ENCODE results near the gene GNB1. TPM values are rescaled to one million over a fixed set of nuclear protein-coding genes. Genes with fewer than 3 reads are reported as not detected.

Gene GNB1
- total and polyA plus RNA-seq, 4 experiments from 2014 or later, result 70.9 to 276 (median 197) TPM

DNA sequence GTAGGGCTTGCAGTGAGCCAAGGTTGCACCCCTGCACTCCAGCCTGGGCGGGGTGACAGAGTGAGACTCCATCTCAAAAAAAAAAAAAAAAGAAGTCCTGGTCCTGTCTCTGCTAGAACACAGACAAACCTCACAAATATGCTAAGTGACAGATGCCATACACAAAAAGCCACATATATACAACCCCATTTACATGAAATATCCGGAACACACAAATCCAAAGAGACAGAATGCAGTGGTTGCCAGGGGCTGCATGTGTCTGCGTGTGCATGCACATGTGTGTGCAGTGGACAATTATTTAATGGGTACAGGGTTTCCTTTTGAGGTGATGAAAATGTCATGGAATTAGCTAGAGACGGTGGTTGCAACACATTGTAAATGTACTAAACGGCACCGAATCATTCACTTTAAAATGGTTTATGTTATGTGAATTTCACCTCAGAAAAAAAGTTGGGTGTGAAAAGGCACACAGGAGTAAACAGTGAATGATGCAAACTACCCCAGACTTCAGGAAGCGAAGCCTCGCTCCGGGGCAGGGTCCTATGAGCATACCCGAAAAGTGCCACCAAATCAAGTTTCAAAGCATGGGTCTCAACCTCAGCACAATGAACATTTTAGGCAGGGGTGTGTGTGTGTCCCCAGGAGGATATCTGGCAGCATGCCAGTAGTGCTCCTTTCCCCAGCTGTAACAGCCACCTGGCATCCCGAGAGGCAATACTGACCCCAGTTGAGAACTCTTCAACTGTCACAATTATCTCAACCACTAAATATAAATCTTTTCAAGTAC is 48.3 kb downstream of the GNB1 start:
- intact Hi-C loops (cut with micrococcal nuclease), result no loop called here
- Mint-ChIP-seq H3K36me3 (peaks cover 0 to 37% of the 10 kb centered on the region in 2 donors), H3K27me3 (no peaks in the 10 kb centered on the region), H3K9me3 (no peaks in the 10 kb centered on the region), H3K4me1 (peaks cover 41 to 74% (median 57%) of the 10 kb centered on the region in 4 donors), H3K27ac (peak overlapping the region; percentile 8 to 75 (median 42)), H3K4me3 (peak overlapping the region in 3 of 8 donors; percentile 15 to 49 (median 32))
- Histone ChIP-seq H3K27me3 (ENCODE audit: insufficient read depth, low read length) (no peaks in the 10 kb centered on the region), H3K4me1 (ENCODE audit: insufficient read depth, low read length) (peaks cover 56% of the 10 kb centered on the region), H3K4me3 (ENCODE audit: low read length in 2 of 2) (no peak overlapping the region), H3K9me3 (ENCODE audit: control insufficient read depth in 1 of 2, low read length in 2 of 2) (no peaks in the 10 kb centered on the region), H3K36me3 (ENCODE audit: insufficient read depth, low read length) (no peaks in the 10 kb centered on the region), H3K27ac (ENCODE audit: low read depth, low read length) (no peak overlapping the region)
- POLR2A ChIA-PET (ENCODE audit: partially characterized antibody), result interaction anchor here (1.7 kb wide), 1 partner anchor 66 kb away, joined by 4 read pairs; no protein-coding TSS in a partner anchor
- no peak for DNase-seq
- CTCF ChIA-PET (ENCODE audit: partially characterized antibody), result interaction anchor here (0.7 to 1.2 kb wide), 2 partner anchors 44 to 63 kb away, joined by 3 to 4 read pairs; no protein-coding TSS in a partner anchor

DNA sequence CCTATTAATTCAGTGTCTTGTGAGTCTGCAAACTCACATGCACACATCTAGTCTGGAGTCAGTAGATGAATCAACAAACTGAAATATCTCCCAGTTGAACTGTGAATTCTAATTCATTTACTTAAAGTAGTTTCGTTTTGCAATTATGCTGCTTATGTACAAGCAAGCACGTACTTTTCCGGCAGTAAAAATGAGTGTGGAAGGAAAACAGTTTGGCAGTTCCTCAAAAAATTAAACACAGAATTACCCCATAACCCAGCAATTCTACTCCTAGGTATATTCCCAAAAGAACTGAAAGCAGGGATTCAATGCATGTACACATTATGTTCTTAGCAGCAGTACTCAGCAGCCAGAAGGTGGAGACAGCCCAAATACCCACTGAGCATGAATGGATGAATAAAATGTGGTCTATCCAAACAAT is 49.3 kb downstream of the GNB1 start:
- Histone ChIP-seq H3K27ac (ENCODE audit: low read depth, low read length) (no peak overlapping the region), H3K9me3 (ENCODE audit: control insufficient read depth in 1 of 2, low read length in 2 of 2) (no peaks in the 10 kb centered on the region), H3K4me1 (ENCODE audit: insufficient read depth, low read length) (peaks cover 46% of the 10 kb centered on the region), H3K4me3 (ENCODE audit: low read length in 2 of 2) (no peak overlapping the region), H3K36me3 (ENCODE audit: insufficient read depth, low read length) (no peaks in the 10 kb centered on the region), H3K27me3 (ENCODE audit: insufficient read depth, low read length) (no peaks in the 10 kb centered on the region)
- no peak for DNase-seq
- Mint-ChIP-seq H3K27me3 (no peaks in the 10 kb centered on the region), H3K4me3 (peak overlapping the region in 5 of 8 donors; percentile 28 to 83 (median 58)), H3K36me3 (peaks cover 0 to 34% of the 10 kb centered on the region in 2 donors), H3K9me3 (no peaks in the 10 kb centered on the region), H3K27ac (peak overlapping the region; percentile 19 to 86 (median 72)), H3K4me1 (peaks cover 32 to 65% (median 49%) of the 10 kb centered on the region in 4 donors)
- ChIA-PET CTCF (ENCODE audit: partially characterized antibody) (interaction anchor here (1.2 kb wide), 1 partner anchor 64 kb away, joined by 4 read pairs; no protein-coding TSS in a partner anchor), POLR2A (ENCODE audit: partially characterized antibody) (no interaction called here)
- intact Hi-C loops (cut with micrococcal nuclease), result no loop called here

DNA sequence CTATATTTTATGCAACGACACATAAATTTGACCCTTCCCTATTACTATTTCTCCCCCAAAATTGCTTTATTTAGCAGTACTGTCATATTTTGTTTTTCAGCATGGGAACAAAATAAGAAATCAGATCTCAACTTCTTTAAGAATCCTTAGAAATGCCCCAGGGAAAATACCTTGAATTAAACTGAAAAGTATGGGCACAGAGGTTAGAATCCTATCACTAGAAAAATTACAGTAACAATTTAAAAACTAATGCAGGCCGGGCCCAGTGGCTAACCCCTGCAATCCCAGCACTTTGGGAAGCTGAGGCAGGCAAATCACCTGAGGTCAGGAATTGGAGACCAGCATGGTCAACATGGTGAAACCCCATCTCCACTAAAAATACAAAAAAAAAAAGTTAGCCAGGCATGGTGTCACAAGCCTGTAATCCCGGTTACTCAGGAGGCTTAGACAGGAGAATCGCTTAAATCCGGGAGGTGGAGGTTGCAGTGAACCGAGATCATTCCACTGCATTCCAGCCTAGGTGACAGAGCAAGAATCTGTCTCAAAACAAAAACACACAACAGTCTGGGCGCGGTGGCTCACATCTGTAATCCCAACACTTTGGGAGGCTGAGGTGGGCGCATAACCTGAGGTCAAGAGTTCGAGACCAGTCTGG is 51.4 kb downstream of the GNB1 start:
- H3K27me3 Mint-ChIP-seq, result no peaks in the 10 kb centered on the region
- CTCF ChIA-PET (ENCODE audit: partially characterized antibody), result no interaction called here
- no peak for DNase-seq
- no peak overlapping the region for H3K4me3 Mint-ChIP-seq
- Histone ChIP-seq H3K36me3 (ENCODE audit: insufficient read depth, low read length) (peaks cover 8% of the 10 kb centered on the region), H3K4me1 (ENCODE audit: insufficient read depth, low read length) (peaks cover 29% of the 10 kb centered on the region), H3K4me3 (ENCODE audit: low read length in 2 of 2) (no peak overlapping the region), H3K27me3 (ENCODE audit: insufficient read depth, low read length) (no peaks in the 10 kb centered on the region), H3K9me3 (ENCODE audit: control insufficient read depth in 1 of 2, low read length in 2 of 2) (no peaks in the 10 kb centered on the region), H3K27ac (ENCODE audit: low read depth, low read length) (no peak overlapping the region)
- H3K4me1 Mint-ChIP-seq, result peaks cover 24 to 52% (median 38%) of the 10 kb centered on the region in 4 donors
- H3K27ac Mint-ChIP-seq, result peak overlapping the region in 4 of 7 donors; percentile 19 to 75 (median 48)
- no peaks in the 10 kb centered on the region for H3K9me3 Mint-ChIP-seq
- intact Hi-C loops (cut with micrococcal nuclease), result no loop called here
- POLR2A ChIA-PET (ENCODE audit: partially characterized antibody), result interaction anchor here (0.8 to 1.2 kb wide), 2 partner anchors 11 to 12 kb away, joined by 3 to 4 read pairs; no protein-coding TSS in a partner anchor
- peaks cover 7 to 32% of the 10 kb centered on the region in 2 donors for H3K36me3 Mint-ChIP-seq

- H3K9me3 Mint-ChIP-seq, result no peaks in the 10 kb centered on the region
- H3K27me3 Mint-ChIP-seq, result no peaks in the 10 kb centered on the region
- Histone ChIP-seq H3K36me3 (ENCODE audit: insufficient read depth, low read length) (peaks cover 14% of the 10 kb centered on the region), H3K9me3 (ENCODE audit: control insufficient read depth in 1 of 2, low read length in 2 of 2) (no peaks in the 10 kb centered on the region), H3K27ac (ENCODE audit: low read depth, low read length) (no peak overlapping the region), H3K4me1 (ENCODE audit: insufficient read depth, low read length) (peaks cover 19% of the 10 kb centered on the region), H3K4me3 (ENCODE audit: low read length in 2 of 2) (no peak overlapping the region), H3K27me3 (ENCODE audit: insufficient read depth, low read length) (no peaks in the 10 kb centered on the region)
- H3K4me3 Mint-ChIP-seq, result no peak overlapping the region
- POLR2A ChIA-PET (ENCODE audit: partially characterized antibody), result interaction anchor here (0.6 kb wide), 1 partner anchor 94 kb away, joined by 5 read pairs; no protein-coding TSS in a partner anchor
- no peak for DNase-seq
- intact Hi-C loops (cut with micrococcal nuclease), result no loop called here
- H3K4me1 Mint-ChIP-seq, result peaks cover 23 to 48% (median 35%) of the 10 kb centered on the region in 4 donors
- H3K36me3 Mint-ChIP-seq, result peaks cover 25 to 50% of the 10 kb centered on the region in 2 donors
- peak overlapping the region in 1 of 7 donors; percentile 46 for H3K27ac Mint-ChIP-seq
- CTCF ChIA-PET (ENCODE audit: partially characterized antibody), result interaction anchor here (0.6 kb wide), 1 partner anchor 267 kb away, joined by 3 read pairs; no protein-coding TSS in a partner anchor
Measured at GRCh38 chr1:1836119-1836518, 54.8 kb downstream of the GNB1 start.

GRCh38 chr1:1835546-1835945 is 55.3 kb downstream of the GNB1 start:
- H3K4me1 Mint-ChIP-seq, result peaks cover 23 to 44% (median 33%) of the 10 kb centered on the region in 4 donors
- DNase-seq, result no peak
- no peaks in the 10 kb centered on the region for H3K9me3 ChIP-seq (ENCODE audit: control insufficient read depth in 1 of 2, low read length in 2 of 2)
- H3K4me3 ChIP-seq (ENCODE audit: low read length in 2 of 2), result no peak overlapping the region
- H3K27ac Mint-ChIP-seq, result peak overlapping the region in 3 of 7 donors; percentile 22 to 91 (median 75)
- CTCF ChIA-PET (ENCODE audit: partially characterized antibody), result interaction anchor here (0.6 kb wide), 1 partner anchor 266 kb away, joined by 3 read pairs; no protein-coding TSS in a partner anchor
- H3K36me3 Mint-ChIP-seq, result peaks cover 25 to 50% of the 10 kb centered on the region in 2 donors
- H3K27ac ChIP-seq (ENCODE audit: low read depth, low read length), result no peak overlapping the region
- peaks cover 14% of the 10 kb centered on the region for H3K36me3 ChIP-seq (ENCODE audit: insufficient read depth, low read length)
- no peak overlapping the region for H3K4me3 Mint-ChIP-seq
- no peaks in the 10 kb centered on the region for H3K9me3 Mint-ChIP-seq
- H3K4me1 ChIP-seq (ENCODE audit: insufficient read depth, low read length), result peaks cover 16% of the 10 kb centered on the region
- intact Hi-C loops (cut with micrococcal nuclease), result no loop called here
- POLR2A ChIA-PET (ENCODE audit: partially characterized antibody), result no interaction called here
- H3K27me3 Mint-ChIP-seq, result no peaks in the 10 kb centered on the region
- no peaks in the 10 kb centered on the region for H3K27me3 ChIP-seq (ENCODE audit: insufficient read depth, low read length)

DNA sequence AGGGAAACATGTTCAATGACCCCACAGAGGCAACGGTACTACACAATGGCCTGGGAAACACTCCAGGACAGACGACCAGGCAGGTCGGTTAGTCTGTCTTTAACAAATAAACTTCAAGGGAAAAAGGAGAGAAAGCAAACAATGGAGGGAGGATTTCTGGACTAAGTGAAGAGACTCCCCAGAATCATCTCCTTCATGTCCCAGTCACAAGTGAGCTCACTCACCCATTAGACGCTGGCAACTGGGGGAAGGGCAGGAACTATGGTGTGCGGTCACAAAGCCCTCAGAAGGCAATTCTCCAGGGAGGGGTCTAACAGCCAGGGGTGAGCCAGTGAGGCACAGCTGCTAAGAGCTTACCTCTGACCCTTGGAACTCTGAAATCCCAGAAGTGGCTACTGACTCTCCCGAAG is 57.0 kb downstream of the GNB1 start:
- Histone ChIP-seq H3K9me3 (ENCODE audit: control insufficient read depth in 1 of 2, low read length in 2 of 2) (no peaks in the 10 kb centered on the region), H3K4me1 (ENCODE audit: insufficient read depth, low read length) (peaks cover 18% of the 10 kb centered on the region), H3K27ac (ENCODE audit: low read depth, low read length) (no peak overlapping the region), H3K27me3 (ENCODE audit: insufficient read depth, low read length) (no peaks in the 10 kb centered on the region), H3K4me3 (ENCODE audit: low read length in 2 of 2) (no peak overlapping the region), H3K36me3 (ENCODE audit: insufficient read depth, low read length) (peaks cover 18% of the 10 kb centered on the region)
- Mint-ChIP-seq H3K36me3 (peaks cover 29 to 48% of the 10 kb centered on the region in 2 donors), H3K27ac (peak overlapping the region in 4 of 7 donors; percentile 42 to 83 (median 77)), H3K9me3 (no peaks in the 10 kb centered on the region), H3K27me3 (no peaks in the 10 kb centered on the region), H3K4me3 (no peak overlapping the region), H3K4me1 (peaks cover 24 to 40% (median 33%) of the 10 kb centered on the region in 4 donors)
- intact Hi-C loops (cut with micrococcal nuclease), result no loop called here
- CTCF ChIA-PET (ENCODE audit: partially characterized antibody), result no interaction called here
- POLR2A ChIA-PET (ENCODE audit: partially characterized antibody), result no interaction called here
- DNase-seq, result no peak

- H3K36me3 Mint-ChIP-seq, result peaks cover 29 to 44% of the 10 kb centered on the region in 2 donors
- no peak overlapping the region for H3K4me3 Mint-ChIP-seq
- Histone ChIP-seq H3K36me3 (ENCODE audit: insufficient read depth, low read length) (peaks cover 18% of the 10 kb centered on the region), H3K4me1 (ENCODE audit: insufficient read depth, low read length) (peaks cover 22% of the 10 kb centered on the region), H3K4me3 (ENCODE audit: low read length in 2 of 2) (no peak overlapping the region), H3K27me3 (ENCODE audit: insufficient read depth, low read length) (no peaks in the 10 kb centered on the region), H3K9me3 (ENCODE audit: control insufficient read depth in 1 of 2, low read length in 2 of 2) (no peaks in the 10 kb centered on the region), H3K27ac (ENCODE audit: low read depth, low read length) (no peak overlapping the region)
- DNase-seq, result no peak
- no peaks in the 10 kb centered on the region for H3K9me3 Mint-ChIP-seq
- intact Hi-C loops (cut with micrococcal nuclease), result no loop called here
- peak overlapping the region in 2 of 7 donors; percentile 60 to 73 for H3K27ac Mint-ChIP-seq
- ChIA-PET CTCF (ENCODE audit: partially characterized antibody) (no interaction called here), POLR2A (ENCODE audit: partially characterized antibody) (no interaction called here)
- H3K4me1 Mint-ChIP-seq, result peaks cover 24 to 41% (median 33%) of the 10 kb centered on the region in 4 donors
- H3K27me3 Mint-ChIP-seq, result no peaks in the 10 kb centered on the region
Measured at GRCh38 chr1:1833456-1833855, 57.4 kb downstream of the GNB1 start.

Measured in CD4-positive, alpha-beta memory T cell (primary cell).